Right renal pelvis (tissue), 4 donors: ENCODE measurements around the gene CST9. TPM values are rescaled to one million over a fixed set of nuclear protein-coding genes. Genes with fewer than 3 reads are reported as not detected.
"Not testable (repeated sequence)": the region's sequence is repeated elsewhere in the genome, so short reads cannot be mapped to it uniquely, and the experiment has no call there.

Source experiments
- DNase-seq, 4 donors: peaks; one replicate each; pipeline ENCODE4 v3.0.0-alpha.2; 2013; ENCODE audit warnings: low read depth in 4 of 4, low spot score in 3 of 4, missing footprints in 1 of 4
- polyA plus RNA-seq, 4 donors: library from polyadenylated mRNA; unstranded; fragments of 120-200 nt; gene quantifications; one replicate each; pipeline ENCODE4 v1.2.1, GENCODE V29; 2013; ENCODE audit not compliant: insufficient read length in 4 of 4

Gene CST9
- polyA plus RNA-seq, 4 donors = 0.05 to 0.17 TPM; not detected in 2

GRCh38 chr20:23595941-23596340 is 9.8 kb downstream of the CST9 start:
- no peak for DNase-seq

- DNase-seq = no peak
Measured at GRCh38 chr20:23588434-23589403, 17.0 kb downstream of the CST9 start.

- DNase-seq = no peak
Measured at GRCh38 chr20:23587631-23588030, 18.1 kb downstream of the CST9 start.

- no peak for DNase-seq
Measured at GRCh38 chr20:23586735-23587525, 18.8 kb downstream of the CST9 start.

GRCh38 chr20:23585808-23586734 is 19.6 kb downstream of the CST9 start:
- no peak for DNase-seq

- no peak for DNase-seq
Measured at GRCh38 chr20:23585449-23585807, 20.3 kb downstream of the CST9 start.

- no peak for DNase-seq
Measured at GRCh38 chr20:23584434-23585199, 21.1 kb downstream of the CST9 start.

- DNase-seq = no peak
Measured at GRCh38 chr20:23583526-23583925, 22.2 kb downstream of the CST9 start.

- no peak for DNase-seq
Measured at GRCh38 chr20:23582293-23582692, 23.4 kb downstream of the CST9 start.

- not testable (repeated sequence) for DNase-seq
Measured at GRCh38 chr20:23581833-23582232, 23.9 kb downstream of the CST9 start.

- DNase-seq = no peak
Measured at GRCh38 chr20:23574977-23575376, 30.7 kb downstream of the CST9 start.

- DNase-seq = no peak
Measured at GRCh38 chr20:23570178-23570760, 35.4 kb downstream of the CST9 start.

GRCh38 chr20:23569570-23569969 is 36.1 kb downstream of the CST9 start:
- no peak for DNase-seq

GRCh38 chr20:23568971-23569330 is 36.8 kb downstream of the CST9 start:
- no peak for DNase-seq

- no peak for DNase-seq
Measured at GRCh38 chr20:23568320-23568970, 37.3 kb downstream of the CST9 start, which contains the start of gene CST9L. Gene CST9L, minus strand, starts transcription at chr20:23568484. Its CDS starts 34 bp downstream, at chr20:23568450.

GRCh38 chr20:23566199-23566932 is 39.4 kb downstream of the CST9 start:
- no peak for DNase-seq

GRCh38 chr20:23565503-23566045 is 40.1 kb downstream of the CST9 start:
- DNase-seq = no peak

GRCh38 chr20:23564927-23565326 is 40.8 kb downstream of the CST9 start:
- DNase-seq = no peak
